ENCODE measurements around the gene ITGBL1.

ITGBL1 gene

DNA sequence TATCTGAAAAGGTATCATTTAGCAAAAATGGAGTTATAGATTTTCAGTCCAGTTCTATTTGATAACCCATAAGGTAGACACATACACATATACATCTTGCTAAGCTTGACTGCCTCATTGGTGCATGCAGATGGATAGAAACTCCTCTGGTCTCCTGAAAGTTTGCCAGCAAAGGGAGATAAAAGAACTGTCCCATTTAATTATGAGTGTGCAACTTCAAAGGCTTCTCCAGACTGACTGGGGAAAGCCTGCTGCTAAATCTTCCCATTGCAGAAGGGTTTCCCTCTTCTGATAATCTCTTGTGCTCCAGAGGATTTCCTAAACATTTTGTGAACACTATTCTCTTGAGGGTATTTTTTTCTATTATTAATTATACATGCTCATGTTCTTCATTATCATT is 131.9 kb downstream of the ITGBL1 start:
- no peak for ATAC-seq
- DNase-seq: no peak
- H3K4me1 Mint-ChIP-seq: no peaks in the 10 kb centered on the region
- no peak overlapping the region for H3K4me3 Mint-ChIP-seq
- H3K36me3 Mint-ChIP-seq (ENCODE audit: low read depth): no peaks in the 10 kb centered on the region
- H3K9me3 Mint-ChIP-seq: no peaks in the 10 kb centered on the region
- H3K27ac Mint-ChIP-seq: no peak overlapping the region
- peaks cover 5% of the 10 kb centered on the region for H3K27me3 Mint-ChIP-seq

DNA sequence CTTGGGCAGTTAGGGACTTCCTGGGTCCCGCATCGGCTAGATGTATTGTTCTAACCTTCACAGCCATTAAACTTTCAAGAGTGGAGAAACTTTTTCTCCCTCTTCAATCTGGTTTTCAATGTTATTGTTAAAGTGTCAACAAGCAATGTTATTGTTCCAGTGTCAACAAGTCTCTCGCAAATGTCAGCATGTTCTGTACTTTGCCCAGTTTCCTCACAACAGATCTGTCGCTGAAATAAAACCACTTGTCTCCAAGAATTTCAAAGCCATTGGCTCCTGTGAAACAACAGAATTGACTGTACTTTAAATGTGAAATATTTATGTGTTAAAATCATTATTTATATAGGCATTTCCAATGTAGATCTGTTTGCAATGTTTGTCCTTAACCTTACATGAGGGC is 138.0 kb downstream of the ITGBL1 start:
- H3K9me3 Mint-ChIP-seq: no peaks in the 10 kb centered on the region
- H3K4me3 Mint-ChIP-seq: no peak overlapping the region
- no peaks in the 10 kb centered on the region for H3K27me3 Mint-ChIP-seq
- no peak overlapping the region for H3K27ac Mint-ChIP-seq
- H3K4me1 Mint-ChIP-seq: no peaks in the 10 kb centered on the region
- DNase-seq (no peak), ATAC-seq (no peak)
- no peaks in the 10 kb centered on the region for H3K36me3 Mint-ChIP-seq (ENCODE audit: low read depth)

DNA sequence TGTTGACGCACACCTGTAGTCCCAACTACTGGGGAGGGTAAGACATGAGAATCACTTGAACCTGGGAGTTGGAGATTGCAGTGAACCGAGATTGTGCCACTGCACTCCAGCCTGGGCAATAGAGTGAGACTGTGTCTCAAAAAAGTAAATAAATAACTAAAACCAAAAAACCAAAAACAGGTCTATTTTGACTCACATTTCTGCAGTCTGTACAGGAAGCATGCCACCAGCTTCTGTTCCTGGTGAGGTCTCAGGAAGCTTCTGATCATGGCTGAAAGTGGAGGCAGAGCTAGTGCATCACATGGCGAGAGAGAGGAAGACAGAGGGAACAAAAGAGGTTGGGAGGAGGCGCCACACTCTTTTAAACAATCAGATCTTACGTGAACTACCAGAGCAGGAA is 142.5 kb downstream of the ITGBL1 start:
- ATAC-seq (no peak), DNase-seq (no peak)
- H3K4me1 Mint-ChIP-seq: no peaks in the 10 kb centered on the region
- no peaks in the 10 kb centered on the region for H3K9me3 Mint-ChIP-seq
- H3K27ac Mint-ChIP-seq: no peak overlapping the region
- no peaks in the 10 kb centered on the region for H3K27me3 Mint-ChIP-seq
- no peak overlapping the region for H3K4me3 Mint-ChIP-seq
- no peaks in the 10 kb centered on the region for H3K36me3 Mint-ChIP-seq (ENCODE audit: low read depth)

DNA sequence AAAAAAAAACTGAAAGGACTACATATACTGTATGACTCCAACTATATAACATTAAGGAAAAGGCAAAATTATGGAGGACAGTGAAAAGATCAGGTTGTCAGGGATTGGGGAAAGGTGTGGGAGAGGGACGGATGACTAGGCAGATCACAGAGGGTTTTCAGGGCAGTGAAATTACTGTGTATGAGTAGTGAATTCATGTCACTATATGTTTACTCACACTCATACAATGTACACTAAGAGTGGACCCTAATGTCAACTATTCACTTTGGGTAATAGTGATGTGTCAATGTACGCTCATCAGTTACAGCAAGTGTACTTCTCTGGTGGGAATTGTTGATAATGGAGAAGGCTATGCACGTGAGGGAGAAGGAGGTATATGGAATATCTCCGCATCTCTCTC is 144.3 kb downstream of the ITGBL1 start:
- Mint-ChIP-seq H3K4me1 (no peaks in the 10 kb centered on the region), H3K27ac (no peak overlapping the region), H3K27me3 (no peaks in the 10 kb centered on the region), H3K4me3 (no peak overlapping the region), H3K9me3 (no peaks in the 10 kb centered on the region), H3K36me3 (ENCODE audit: low read depth) (no peaks in the 10 kb centered on the region)
- no peak for ATAC-seq
- no peak for DNase-seq

DNA sequence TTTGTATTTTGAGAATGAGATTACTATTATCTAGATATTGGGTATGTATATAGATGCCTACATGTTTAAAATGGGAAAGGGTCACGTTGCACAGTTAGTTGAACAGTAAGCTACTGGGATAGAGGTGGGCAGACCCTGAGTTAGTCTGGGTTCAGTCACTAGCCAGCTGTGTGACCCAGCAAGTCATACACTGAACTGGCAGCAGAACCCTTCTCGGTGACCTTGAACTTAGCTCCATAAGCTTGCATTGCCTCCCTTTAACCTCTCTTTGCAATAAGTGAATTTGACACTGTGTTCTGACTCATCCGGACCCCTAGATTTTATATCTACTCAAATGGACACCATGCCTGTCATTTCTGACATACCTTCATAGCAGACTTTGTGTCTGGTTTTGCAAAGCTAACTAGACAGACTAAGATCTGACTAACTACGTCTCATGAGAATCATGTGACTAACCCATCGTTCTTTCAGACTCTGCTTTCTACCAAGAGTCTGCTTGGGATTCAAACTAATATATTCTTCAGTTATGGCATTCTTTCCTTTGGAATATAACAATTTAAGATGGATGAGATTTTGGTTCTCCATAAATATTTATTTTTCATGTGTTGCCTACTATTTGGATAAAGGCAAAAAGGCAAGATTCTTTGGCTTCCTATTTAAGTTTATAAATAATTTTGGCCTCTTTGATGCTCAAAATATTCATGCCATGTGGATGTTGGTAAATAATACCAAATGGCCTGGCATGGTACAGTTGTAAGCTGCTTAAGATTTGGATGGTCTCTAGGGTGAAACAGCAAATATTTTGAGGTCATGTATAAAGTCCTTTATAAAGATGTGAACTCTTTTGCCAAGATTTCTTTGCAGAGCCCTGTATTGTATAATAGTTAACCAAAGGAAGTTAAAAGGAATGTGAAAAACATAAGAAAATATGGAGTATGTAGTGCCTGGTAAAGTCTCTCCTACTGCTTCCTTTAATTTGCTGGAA is 159.3 kb downstream of the ITGBL1 start:
- H3K27ac Mint-ChIP-seq: no peak overlapping the region
- peaks cover 5% of the 10 kb centered on the region for H3K27me3 Mint-ChIP-seq
- H3K4me3 Mint-ChIP-seq: no peak overlapping the region
- no peaks in the 10 kb centered on the region for H3K9me3 Mint-ChIP-seq
- DNase-seq (no peak), ATAC-seq (no peak)
- no peaks in the 10 kb centered on the region for H3K36me3 Mint-ChIP-seq (ENCODE audit: low read depth)
- no peaks in the 10 kb centered on the region for H3K4me1 Mint-ChIP-seq

DNA sequence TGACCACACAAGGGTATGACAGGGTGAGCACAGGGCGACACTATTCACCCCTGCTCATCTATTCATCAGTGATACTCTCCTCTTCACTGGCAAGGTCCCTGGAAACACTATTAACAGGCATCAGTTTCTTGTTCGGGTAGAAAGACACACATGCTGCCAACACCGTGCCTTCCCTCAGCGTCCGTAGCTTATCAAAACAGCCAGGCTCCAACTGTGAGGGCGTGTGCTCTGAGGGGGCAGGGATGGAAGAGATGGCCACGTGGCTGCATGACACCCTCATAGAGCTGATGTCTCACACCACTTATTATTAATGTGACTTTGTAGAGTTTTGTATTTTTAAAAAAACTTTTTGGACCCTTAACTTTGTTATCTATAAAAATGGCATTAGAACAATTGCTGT is 160.3 kb downstream of the ITGBL1 start:
- Mint-ChIP-seq H3K4me1 (no peaks in the 10 kb centered on the region), H3K27ac (no peak overlapping the region), H3K9me3 (no peaks in the 10 kb centered on the region), H3K4me3 (no peak overlapping the region), H3K36me3 (ENCODE audit: low read depth) (no peaks in the 10 kb centered on the region), H3K27me3 (peaks cover 5% of the 10 kb centered on the region)
- DNase-seq: no peak
- no peak for ATAC-seq

DNA sequence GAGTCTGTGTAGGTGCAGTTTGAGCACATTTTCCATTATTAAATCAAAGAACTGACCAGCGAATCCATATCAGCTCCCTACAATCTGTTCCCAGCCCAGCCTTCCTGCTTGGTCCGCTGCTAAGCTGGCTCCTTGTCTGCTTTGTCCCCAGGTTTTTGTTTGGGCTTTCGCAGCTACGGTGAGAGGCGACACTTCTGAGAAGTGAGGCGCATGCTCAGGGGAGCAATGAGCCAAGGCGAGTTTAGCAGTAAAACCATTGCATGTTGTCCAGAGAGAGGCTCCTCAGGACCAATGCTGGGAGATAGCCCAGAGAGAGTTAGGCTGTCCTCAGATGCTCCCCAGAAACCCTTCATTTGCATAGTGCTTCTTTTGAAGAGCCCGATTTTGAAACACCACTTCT is 162.0 kb downstream of the ITGBL1 start:
- ATAC-seq (no peak), DNase-seq (no peak)
- Mint-ChIP-seq H3K4me3 (no peak overlapping the region), H3K27me3 (peaks cover 2% of the 10 kb centered on the region), H3K4me1 (peaks cover 4% of the 10 kb centered on the region), H3K9me3 (no peaks in the 10 kb centered on the region), H3K36me3 (ENCODE audit: low read depth) (no peaks in the 10 kb centered on the region), H3K27ac (no peak overlapping the region)

DNA sequence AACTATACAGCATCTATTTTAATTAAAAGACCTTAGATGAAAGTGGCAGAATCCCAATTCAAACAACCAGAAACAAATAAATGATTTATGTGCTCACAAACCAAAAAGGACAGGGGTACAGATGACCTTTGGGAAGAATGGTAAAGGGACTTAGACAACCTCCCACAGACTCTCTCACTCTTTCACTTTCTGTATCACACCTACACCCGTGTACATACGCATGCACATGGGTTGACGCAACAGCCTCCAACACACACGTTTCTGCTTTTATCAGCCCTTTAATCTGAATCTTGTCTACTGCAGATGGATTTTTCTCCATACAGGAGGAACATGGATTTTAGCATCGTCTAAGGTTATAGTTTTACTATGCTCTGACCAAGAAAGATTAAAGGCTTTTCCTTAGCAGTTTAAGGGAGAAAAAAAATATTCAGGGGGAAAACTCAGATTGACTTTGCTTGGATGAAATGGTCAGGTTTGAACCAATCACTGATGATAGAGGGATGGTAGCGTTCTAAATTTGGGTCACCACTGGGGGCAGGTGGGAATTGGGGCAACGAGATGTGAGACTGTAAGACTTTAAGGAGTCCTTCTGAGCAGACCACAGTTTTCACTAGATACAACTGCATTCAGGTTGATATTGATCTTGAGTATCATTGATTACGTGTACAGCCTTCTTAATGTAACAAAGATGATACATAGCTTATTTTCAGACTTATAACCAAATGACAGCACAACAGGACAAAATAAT is 166.1 kb downstream of the ITGBL1 start:
- Mint-ChIP-seq H3K36me3 (ENCODE audit: low read depth) (no peaks in the 10 kb centered on the region), H3K4me3 (no peak overlapping the region), H3K9me3 (no peaks in the 10 kb centered on the region), H3K4me1 (peaks cover 11% of the 10 kb centered on the region), H3K27me3 (peaks cover 2% of the 10 kb centered on the region), H3K27ac (no peak overlapping the region)
- DNase-seq (no peak), ATAC-seq (peak; percentile 79)

DNA sequence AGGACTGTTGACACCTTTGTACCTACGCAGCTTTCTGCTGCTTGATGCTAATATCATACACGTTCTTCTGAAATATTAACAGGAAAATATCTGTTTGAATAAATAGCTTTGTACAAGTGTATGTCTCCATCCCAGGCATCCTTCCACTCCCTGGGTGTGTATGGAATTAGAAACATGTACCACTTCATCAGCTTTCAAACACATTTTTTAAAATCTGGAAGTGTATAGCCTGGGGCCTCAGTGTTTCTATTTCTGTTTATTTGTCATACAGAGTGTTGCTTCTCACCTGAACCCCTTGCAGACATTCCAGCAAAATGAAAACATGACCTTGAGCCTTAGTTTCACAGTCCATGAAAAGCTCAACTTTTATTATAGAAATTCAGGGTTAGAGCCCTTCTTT is 168.6 kb downstream of the ITGBL1 start:
- Mint-ChIP-seq H3K9me3 (no peaks in the 10 kb centered on the region), H3K4me1 (peaks cover 33% of the 10 kb centered on the region)
- no peak for DNase-seq

DNA sequence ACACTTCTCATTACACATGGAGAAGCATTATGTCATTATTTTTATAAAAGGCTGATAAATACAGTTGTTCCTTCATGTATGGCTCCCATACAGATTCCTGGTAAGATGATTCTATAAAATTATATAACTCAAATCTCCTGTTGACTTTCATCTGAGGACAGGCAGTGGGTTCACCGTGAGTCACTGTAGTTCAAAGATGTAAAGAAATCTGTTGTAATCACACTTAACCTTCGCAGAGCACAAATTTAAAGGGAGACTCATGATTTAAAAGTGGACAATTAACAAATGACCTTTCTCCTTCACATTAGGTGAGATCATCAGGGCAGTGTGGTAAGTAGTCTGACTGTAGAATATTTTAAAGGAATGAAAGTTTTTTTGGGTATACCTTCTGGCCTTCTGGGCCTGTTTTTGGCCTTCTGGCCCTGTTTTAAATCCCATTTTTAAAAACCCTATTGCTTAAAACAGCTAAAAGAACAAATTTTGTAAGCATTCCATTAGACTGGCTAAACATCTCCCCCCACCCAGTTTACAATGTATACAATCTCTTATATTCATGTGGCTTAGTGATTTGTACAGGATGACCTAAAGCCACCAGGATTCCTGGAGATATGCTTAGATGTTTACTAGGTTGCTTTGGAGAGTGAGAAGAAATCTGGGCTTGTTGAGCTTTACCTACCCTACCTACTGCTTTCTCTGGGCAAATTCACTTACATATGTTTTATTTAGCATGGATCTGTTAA is 171.2 kb downstream of the ITGBL1 start:
- H3K36me3 Mint-ChIP-seq (ENCODE audit: low read depth): peaks cover 2% of the 10 kb centered on the region
- peak overlapping the region; percentile 3 for H3K27ac Mint-ChIP-seq
- peak overlapping the region; percentile 5 for H3K4me3 Mint-ChIP-seq
- DNase-seq: no peak
- no peak for ATAC-seq
- peaks cover 51% of the 10 kb centered on the region for H3K4me1 Mint-ChIP-seq
- no peaks in the 10 kb centered on the region for H3K9me3 Mint-ChIP-seq
- no peaks in the 10 kb centered on the region for H3K27me3 Mint-ChIP-seq

More for the DNA sequence above, 168.6 kb downstream of the ITGBL1 start:
- Mint-ChIP-seq H3K27me3 (no peaks in the 10 kb centered on the region), H3K27ac (no peak overlapping the region), H3K4me3 (no peak overlapping the region), H3K36me3 (ENCODE audit: low read depth) (no peaks in the 10 kb centered on the region)
- no peak for ATAC-seq

DNA sequence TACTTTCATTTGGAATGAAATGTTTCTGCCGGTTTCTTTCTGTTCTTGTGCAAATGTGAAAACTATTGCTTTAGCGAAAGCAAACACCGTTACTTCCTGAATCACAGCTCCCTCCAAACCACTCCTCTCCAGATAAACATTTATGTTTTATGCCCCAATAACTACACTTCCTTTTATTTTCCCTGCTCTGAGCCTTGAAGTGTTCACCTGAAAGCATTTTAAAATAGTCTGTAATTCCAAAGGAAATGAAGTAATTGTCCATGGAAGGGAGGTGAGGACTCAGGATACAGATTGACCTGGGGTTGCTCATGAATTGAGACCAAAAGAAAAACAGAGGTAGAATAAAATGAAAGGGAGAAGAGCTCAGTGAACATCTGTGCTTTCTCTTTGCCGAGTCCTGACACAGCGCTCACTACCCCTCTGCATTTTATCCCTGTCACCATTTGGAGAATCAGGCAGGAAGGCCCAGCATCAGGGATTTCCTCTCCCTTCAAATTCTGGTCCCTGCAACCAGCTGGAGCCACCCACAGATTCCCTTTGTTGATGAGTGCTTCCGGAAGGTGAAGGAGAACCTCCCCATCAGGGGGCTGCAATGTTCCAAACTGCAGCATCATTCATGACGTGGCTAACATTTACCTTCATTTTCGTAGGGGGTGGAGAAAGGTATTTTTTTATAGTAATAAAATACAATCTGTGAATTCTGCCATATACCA is 171.9 kb downstream of the ITGBL1 start:
- H3K27ac Mint-ChIP-seq: peak overlapping the region; percentile 3
- DNase-seq: no peak
- ATAC-seq: no peak
- no peaks in the 10 kb centered on the region for H3K27me3 Mint-ChIP-seq
- peaks cover 4% of the 10 kb centered on the region for H3K9me3 Mint-ChIP-seq
- H3K4me3 Mint-ChIP-seq: peak overlapping the region; percentile 5
- peaks cover 2% of the 10 kb centered on the region for H3K36me3 Mint-ChIP-seq (ENCODE audit: low read depth)
- H3K4me1 Mint-ChIP-seq: peaks cover 50% of the 10 kb centered on the region

DNA sequence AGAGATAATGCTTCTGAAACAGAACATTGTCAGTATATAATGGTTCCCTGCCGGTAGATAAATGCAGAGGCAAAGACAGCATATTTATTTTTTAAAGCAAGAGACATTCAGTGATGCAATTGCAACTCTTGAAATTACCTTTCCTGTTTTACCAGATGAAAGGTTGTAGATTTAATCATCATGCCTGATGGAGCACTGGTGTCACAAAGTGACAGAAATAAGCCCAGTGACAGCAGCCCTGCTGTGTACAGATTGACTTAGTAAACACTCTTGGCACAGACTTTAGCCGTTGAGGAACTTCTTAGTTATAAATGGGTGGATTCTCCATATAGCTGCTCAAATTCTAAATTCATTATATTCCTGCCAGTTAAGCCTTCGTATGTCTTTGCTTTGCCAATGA is 172.5 kb downstream of the ITGBL1 start:
- Mint-ChIP-seq H3K27ac (no peak overlapping the region), H3K4me1 (peaks cover 50% of the 10 kb centered on the region), H3K4me3 (no peak overlapping the region), H3K27me3 (no peaks in the 10 kb centered on the region), H3K36me3 (ENCODE audit: low read depth) (peaks cover 2% of the 10 kb centered on the region), H3K9me3 (peaks cover 4% of the 10 kb centered on the region)
- ATAC-seq: peak; percentile 18
- no peak for DNase-seq

DNA sequence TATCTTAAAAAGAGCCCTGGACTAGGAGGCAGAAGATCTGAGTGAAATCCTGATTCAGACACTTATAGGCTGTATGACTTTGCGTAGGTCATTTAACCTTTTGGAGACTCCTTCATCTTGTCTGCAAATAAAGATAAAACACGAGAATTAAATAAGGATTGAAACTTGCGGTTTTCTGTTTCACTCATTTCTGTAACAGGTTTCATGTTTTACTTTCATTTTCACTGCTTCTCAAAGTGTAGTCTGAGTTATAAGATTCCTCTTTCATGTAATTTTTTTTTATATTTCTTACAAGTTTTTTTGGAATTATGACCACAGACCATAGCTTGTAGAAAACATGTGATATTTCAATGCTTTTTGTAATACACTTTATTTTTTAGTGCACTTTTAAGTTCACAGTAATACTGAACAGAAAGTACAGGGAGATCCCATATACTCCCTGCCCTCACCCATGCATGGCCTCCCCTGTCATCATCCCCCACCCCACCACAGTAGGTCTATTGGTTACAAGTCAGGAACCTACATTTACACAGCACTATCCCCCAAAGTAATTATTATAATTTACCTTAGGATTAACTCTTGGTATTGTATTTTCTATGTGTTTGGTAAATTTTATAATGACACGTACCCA is 174.6 kb downstream of the ITGBL1 start:
- Mint-ChIP-seq H3K4me1 (peaks cover 47% of the 10 kb centered on the region), H3K9me3 (peaks cover 4% of the 10 kb centered on the region), H3K27me3 (no peaks in the 10 kb centered on the region), H3K4me3 (peak overlapping the region; percentile 57), H3K36me3 (ENCODE audit: low read depth) (peaks cover 2% of the 10 kb centered on the region), H3K27ac (peak overlapping the region; percentile 20)
- DNase-seq: peak; percentile 31
- ATAC-seq: peak; percentile 92

DNA sequence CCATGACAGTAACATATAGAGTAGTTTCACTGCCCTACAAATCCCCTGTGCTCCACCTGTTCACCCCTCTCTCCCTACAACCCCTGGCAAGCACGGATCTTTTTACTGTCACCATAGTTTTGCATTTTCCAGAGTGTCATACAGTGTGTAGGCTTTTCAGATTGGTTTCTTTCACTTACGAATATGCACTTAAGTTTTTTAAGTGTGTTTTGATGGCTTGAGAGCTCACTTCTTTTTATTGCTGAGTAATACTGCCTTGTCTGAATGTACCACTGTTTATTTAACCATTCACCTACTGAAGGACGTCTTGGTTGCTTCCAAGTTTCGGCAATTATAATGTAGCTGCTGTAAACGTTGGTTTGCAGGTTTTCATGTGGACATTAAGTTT is 175.1 kb downstream of the ITGBL1 start:
- Mint-ChIP-seq H3K36me3 (ENCODE audit: low read depth) (peaks cover 2% of the 10 kb centered on the region), H3K9me3 (peaks cover 4% of the 10 kb centered on the region), H3K4me3 (peak overlapping the region; percentile 57), H3K27ac (peak overlapping the region; percentile 20), H3K4me1 (peaks cover 47% of the 10 kb centered on the region), H3K27me3 (no peaks in the 10 kb centered on the region)
- DNase-seq (no peak), ATAC-seq (peak; percentile 37)

Measured in activated naive CD8-positive, alpha-beta T cell treated with anti-CD3 and anti-CD28 coated beads, Interleukin-2, amount 50 U/mL, for 24 hours (primary cell).